ENCODE results near the gene SLC26A11. TPM values are rescaled to one million over a fixed set of nuclear protein-coding genes. Genes with fewer than 3 reads are reported as not detected.
"Not testable (repeated sequence)": the region's sequence is repeated elsewhere in the genome, so short reads cannot be mapped to it uniquely, and the experiment has no call there.

Gene SLC26A11
- polyA plus RNA-seq, 2 of the 4 experiments (the other 2 are of a cell fraction), result 8.3 to 13.7 TPM

GRCh38 chr17:80299350-80300100, 79.3 kb downstream of the SLC26A11 start:
- CTCF ChIA-PET, result not testable (repeated sequence)

GRCh38 chr17:80300756-80301155, 80.5 kb downstream of the SLC26A11 start:
- CTCF ChIA-PET, result interaction anchor here (0.7 to 1.7 kb wide), 3 partner anchors 9 to 105 kb away, joined by 3 to 4 read pairs (median 3); no protein-coding TSS in a partner anchor
- DNase-seq (ENCODE audit: low read depth in 1 of 2, low spot score in 1 of 2); ATAC-seq; H3K4me2 ChIP-seq; H3K4me1 ChIP-seq; FAIRE-seq; H3K27ac ChIP-seq; H3K4me3 ChIP-seq; POLR2A ChIA-PET: not testable (repeated sequence)
- WGBS (ENCODE audit: missing lambda C conversion rate), result 100% methylated on average over 2 of the region's 2 CpGs
- H3K9me3 ChIP-seq, result peaks cover 25% of the 10 kb centered on the region

More at GRCh38 chr17:80299350-80300100, 79.3 kb downstream of the SLC26A11 start:
- POLR2A ChIA-PET; H3K4me2 ChIP-seq; DNase-seq (ENCODE audit: low read depth in 1 of 2, low spot score in 1 of 2); ATAC-seq; H3K4me1 ChIP-seq; H3K27ac ChIP-seq; H3K4me3 ChIP-seq: not testable (repeated sequence)
- peak; percentile 74 for FAIRE-seq
- 94% methylated on average over 4 of the region's 4 CpGs for WGBS (ENCODE audit: missing lambda C conversion rate)
- peak; percentile 94 for TF ChIP-seq ZC3H11A (IDR thresholded peaks at IDR 0.05)
- peaks cover 21% of the 10 kb centered on the region for H3K9me3 ChIP-seq

Other genes with a start within 250 kb of the SLC26A11 start
- 8.9 and 12.9 TPM in 2 replicates for gene TBC1D16, start 184.6 kb upstream of the SLC26A11 start, polyA plus RNA-seq (2011; rRNA removed)
- 11.5 to 12.5 TPM (median 12.3 TPM) in 3 replicates for gene TBC1D16, start 184.6 kb upstream of the SLC26A11 start, polyA plus RNA-seq (2017; fragmentation: RNase III; extraction: RNeasy Plus Mini Kit Qiagen cat#74134 plus additional on column Dnase treatment)
- gene CCDC40, start 183.8 kb upstream of the SLC26A11 start, polyA plus RNA-seq (2011; rRNA removed), result 4.3 and 5.9 TPM in 2 replicates
- gene CCDC40, start 183.8 kb upstream of the SLC26A11 start, polyA plus RNA-seq (2017; fragmentation: RNase III; extraction: RNeasy Plus Mini Kit Qiagen cat#74134 plus additional on column Dnase treatment), result 8.2 to 12.6 TPM (median 11.3 TPM) in 3 replicates
- gene GAA, start 118.8 kb upstream of the SLC26A11 start, polyA plus RNA-seq (2011; rRNA removed), result 5.7 and 9.5 TPM in 2 replicates
- gene GAA, start 118.8 kb upstream of the SLC26A11 start, polyA plus RNA-seq (2017; fragmentation: RNase III; extraction: RNeasy Plus Mini Kit Qiagen cat#74134 plus additional on column Dnase treatment), result 36.5 to 48.2 TPM (median 47.4 TPM) in 3 replicates
- gene EIF4A3, start 73.3 kb upstream of the SLC26A11 start, polyA plus RNA-seq (2011; rRNA removed), result 181 and 201 TPM in 2 replicates
- 180 to 196 TPM (median 189 TPM) in 3 replicates for gene EIF4A3, start 73.3 kb upstream of the SLC26A11 start, polyA plus RNA-seq (2017; fragmentation: RNase III; extraction: RNeasy Plus Mini Kit Qiagen cat#74134 plus additional on column Dnase treatment)
- gene CARD14, start 50.4 kb upstream of the SLC26A11 start, polyA plus RNA-seq (2011; rRNA removed), result 0.11 and 0.18 TPM in 2 replicates
- gene CARD14, start 50.4 kb upstream of the SLC26A11 start, polyA plus RNA-seq (2017; fragmentation: RNase III; extraction: RNeasy Plus Mini Kit Qiagen cat#74134 plus additional on column Dnase treatment), result 0.08 to 0.26 TPM (median 0.17 TPM) in 3 replicates
- 14.1 and 14.5 TPM in 2 replicates for gene SGSH, start 94 bp upstream of the SLC26A11 start, polyA plus RNA-seq (2011; rRNA removed)
- 24.0 to 26.2 TPM (median 24.7 TPM) in 3 replicates for gene SGSH, start 94 bp upstream of the SLC26A11 start, polyA plus RNA-seq (2017; fragmentation: RNase III; extraction: RNeasy Plus Mini Kit Qiagen cat#74134 plus additional on column Dnase treatment)
- gene RNF213, start 40.4 kb downstream of the SLC26A11 start, polyA plus RNA-seq (2011; rRNA removed), result 127 and 182 TPM in 2 replicates
- gene RNF213, start 40.4 kb downstream of the SLC26A11 start, polyA plus RNA-seq (2017; fragmentation: RNase III; extraction: RNeasy Plus Mini Kit Qiagen cat#74134 plus additional on column Dnase treatment), result 55.6 to 61.6 TPM (median 59.1 TPM) in 3 replicates
- 33.2 and 37.2 TPM in 2 replicates for gene ENDOV, start 194.7 kb downstream of the SLC26A11 start, polyA plus RNA-seq (2011; rRNA removed)
- 39.1 to 43.8 TPM (median 42.6 TPM) in 3 replicates for gene ENDOV, start 194.7 kb downstream of the SLC26A11 start, polyA plus RNA-seq (2017; fragmentation: RNase III; extraction: RNeasy Plus Mini Kit Qiagen cat#74134 plus additional on column Dnase treatment)

Data from A549 (cell line).